HL-60/S4 treated with phorbol 12-myristate 13-acetate at 8.2 ng/mL for 4 days and 3 days (cell line): ENCODE results near the gene PSMD13.
"Not testable (repeated sequence)": the region's sequence is repeated elsewhere in the genome, so short reads cannot be mapped to it uniquely, and the experiment has no call there.

Experiments used
- in situ Hi-C: fragments of 300-500 bp; cut with MboI; formaldehyde crosslinking; loops from 2 replicates; pipeline ENCODE4 v1.15.0; 2022; ENCODE audit warnings: low sequenced_read_pairs

Gene PSMD13

DNA sequence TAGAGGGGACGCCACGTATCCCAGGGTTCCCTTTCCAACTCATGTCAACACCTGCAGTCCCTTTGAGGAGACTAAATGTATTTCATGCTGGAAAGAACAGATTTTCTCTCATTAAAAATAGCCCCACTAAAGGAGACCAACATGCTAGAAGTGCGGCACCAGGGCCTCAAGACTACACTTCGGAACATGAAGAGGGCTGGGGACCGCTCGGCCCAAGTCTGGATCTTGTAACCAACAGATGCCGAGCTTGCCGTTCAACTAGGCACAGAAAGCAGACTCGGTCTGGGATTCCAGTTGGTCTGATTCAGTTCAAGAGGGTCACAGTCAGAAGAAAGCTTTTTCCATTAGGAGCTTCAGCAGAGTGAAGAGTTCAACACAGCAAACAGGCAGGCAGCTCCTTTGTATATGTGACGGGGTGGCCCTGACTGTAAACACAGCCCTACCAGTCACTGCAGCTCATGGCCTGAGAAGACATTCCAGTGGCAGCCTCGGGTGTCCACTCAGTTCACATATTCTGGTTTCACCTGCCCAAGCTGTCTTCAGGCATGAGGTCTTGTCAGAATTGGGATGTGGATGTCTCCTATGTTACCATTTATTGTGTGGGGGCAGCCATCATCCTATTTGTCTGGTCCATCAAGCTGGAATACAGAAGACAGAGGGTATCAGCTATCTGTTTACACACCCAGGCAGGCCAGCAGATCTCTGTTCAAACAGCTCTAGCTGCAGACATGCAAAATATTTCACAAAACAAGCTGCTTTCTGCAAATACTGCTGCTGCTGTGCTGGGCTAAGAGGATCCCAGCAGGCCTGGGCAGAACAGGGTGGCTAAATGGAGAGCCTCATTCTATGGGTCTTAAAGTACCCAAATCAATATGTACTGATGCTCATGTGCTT is 20.4 kb upstream of the PSMD13 start:
- in situ Hi-C loops = no loop called here

DNA sequence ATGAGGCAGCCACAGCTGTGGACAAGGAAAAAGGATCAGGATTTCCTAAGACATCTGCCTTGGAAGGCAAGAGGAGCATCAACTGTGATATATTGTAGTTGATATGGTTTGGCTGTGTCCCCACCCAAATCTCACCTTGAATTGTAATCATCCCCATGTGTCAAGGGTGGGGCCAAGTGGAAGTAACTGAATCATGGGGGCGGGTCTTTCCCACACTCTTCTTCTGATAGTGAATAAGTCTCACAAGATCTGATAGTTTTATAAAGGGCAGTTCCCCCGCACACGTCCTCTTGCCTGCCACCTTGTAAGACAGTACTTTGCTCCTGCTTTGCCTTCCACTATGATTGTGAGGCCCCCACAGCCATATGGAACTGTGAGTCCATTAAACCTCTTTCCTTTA is 19.1 kb upstream of the PSMD13 start:
- in situ Hi-C loops = no loop called here

DNA sequence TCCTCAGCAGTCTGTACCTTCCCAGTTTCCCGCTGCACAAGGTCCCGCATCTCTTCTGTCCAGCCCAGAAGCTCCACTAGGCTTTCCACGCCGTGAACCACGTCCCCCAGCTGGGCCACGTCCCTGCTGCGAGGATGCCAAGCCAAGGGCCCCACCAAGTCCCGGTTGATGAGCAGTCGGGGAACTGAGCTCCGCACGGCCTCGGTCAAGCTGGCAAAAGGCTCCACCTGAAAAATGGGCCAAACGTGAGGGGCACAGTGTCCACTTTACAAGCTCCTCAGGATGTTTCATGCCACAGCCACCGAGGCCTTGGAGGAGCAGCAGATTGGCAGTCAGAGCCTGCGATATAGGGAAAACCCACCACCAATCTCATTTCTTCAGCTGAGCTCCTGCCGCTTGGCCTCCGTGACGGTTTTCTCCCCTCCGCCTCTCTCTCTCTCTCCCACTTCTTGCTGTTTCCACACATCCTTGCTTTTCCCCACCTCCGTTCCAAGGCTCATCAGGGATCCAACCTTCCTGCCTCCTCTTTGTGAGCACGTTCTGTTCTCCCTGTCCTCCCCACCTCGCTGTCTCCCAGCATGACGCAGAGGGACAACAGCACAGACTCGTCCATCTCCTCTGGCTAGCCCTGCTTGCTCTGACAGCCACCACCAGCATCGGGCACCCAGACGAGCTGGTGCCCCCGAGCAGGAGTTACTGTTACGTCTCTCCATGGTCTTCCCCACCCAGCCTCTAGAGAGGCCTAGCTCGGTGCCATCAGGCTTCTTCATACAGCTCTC is 17.8 kb upstream of the PSMD13 start:
- in situ Hi-C loops = no loop called here

DNA sequence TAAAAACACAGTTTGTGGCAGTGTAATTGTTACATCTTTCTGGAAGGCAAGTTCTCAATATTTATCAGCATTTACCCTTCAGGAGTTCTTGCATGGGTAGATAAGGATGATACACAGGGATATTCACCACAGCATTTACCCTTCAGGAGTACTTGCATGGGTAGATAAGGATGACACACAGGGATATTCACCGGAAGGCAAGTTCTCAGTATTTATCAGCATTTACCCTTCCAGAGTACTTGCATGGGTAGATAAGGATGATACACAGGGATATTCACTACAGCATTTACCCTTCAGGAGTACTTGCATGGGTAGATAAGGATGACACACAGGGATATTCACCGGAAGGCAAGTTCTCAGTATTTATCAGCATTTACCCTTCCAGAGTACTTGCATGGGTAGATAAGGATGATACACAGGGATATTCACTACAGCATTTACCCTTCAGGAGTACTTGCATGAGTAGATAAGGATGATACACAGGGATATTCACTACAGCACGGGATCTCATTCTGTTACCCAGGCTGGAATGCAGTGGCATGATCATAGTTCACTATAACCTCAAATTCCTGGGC is 16.0 kb upstream of the PSMD13 start:
- in situ Hi-C loops = not testable (repeated sequence)

GRCh38 chr11:221539-221938 is 15.2 kb upstream of the PSMD13 start:
- in situ Hi-C loops = no loop called here

DNA sequence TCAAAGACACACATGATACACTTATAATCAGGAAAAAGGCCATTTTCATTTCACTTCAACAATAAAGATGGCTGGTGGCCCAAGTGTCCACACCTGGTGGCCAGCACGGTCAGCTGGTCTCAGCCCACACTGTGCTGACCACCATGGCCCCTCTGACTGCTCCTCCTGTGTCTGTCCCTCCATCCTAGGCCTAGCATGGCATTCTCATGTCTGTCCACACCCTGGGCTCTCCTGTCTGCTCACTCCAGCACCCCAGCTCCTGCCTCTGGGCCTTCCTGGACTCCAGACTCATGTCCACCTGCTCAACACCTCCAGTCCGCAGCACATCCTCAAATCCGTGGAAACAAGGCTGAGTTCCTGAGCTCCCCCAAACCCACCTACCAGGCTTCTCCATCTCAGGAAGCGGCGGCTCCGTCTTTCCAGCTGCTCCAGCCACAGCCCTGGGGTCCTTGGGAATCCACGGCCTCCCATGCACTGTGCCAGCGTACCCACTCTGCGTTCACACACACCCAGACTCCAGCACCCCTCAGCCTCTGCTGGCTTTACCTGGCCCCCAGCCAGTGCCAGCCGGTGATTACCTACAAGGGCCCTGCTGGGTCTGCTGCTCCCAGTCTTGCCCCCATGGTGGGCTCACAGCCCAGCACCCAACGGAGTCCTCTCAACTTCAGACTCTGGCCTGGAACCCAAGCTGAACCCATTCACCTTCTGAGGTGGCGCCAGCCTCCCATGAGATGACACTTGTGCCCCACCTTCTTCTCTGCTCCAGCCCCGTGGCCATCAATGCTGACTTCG is 14.6 kb upstream of the PSMD13 start:
- in situ Hi-C loops = no loop called here

DNA sequence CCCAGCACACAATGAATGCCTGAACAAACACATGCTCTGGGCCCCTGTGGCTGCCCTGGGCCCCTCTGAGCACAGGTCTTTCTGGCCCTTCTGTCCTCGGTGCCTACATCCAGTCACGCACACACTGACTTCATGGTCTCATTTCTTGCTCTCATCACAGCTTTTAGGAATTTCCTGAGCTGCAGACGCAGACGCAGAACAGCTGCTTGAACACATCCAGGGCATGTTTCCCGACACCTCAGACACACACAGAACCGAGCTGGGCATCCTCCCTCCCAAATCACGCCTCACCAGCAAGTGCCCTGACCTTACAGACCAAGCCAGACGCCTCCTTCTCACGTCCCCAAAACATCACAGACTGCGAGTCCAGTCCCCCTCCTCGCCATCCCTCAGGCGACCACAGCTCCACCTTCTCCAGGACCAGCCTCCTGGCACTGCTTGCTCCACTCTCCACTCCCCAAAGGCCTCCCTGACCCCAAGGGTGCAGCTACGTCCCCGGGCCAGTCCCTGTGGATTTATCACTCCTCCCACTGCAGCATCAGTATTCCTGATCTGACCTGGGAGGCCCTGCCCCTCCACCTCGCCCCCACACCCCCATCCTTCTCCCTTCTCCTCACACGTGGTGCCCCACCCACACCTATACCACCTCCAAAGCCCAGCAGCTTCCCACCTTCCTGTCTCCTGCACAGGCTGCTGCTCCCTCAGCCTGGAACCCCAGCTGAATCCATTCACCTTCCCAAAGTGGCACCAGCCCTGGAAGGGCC is 13.6 kb upstream of the PSMD13 start:
- in situ Hi-C loops = no loop called here

DNA sequence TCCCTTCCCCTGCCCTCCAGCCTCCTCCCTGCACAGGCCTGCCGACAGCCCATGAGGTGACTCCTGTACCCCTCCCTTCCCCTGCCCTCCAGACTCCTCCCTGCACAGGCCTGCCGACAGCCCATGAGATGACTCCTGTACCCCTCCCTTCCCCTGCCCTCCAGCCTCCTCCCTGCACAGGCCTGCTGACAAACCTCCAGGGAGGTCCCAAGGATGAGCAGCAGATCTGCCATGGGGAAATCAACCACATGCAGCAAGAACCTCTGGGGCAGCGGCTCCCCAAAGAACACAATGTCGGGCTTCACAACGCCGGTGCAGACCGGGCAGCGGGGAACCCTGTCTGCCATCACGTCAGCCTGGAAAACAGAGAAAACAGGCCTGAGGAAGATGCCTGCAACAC is 12.9 kb upstream of the PSMD13 start:
- in situ Hi-C loops = no loop called here

- in situ Hi-C loops = no loop called here
These were observed 12.4 kb upstream of the PSMD13 start for GRCh38 chr11:224424-224823.

DNA sequence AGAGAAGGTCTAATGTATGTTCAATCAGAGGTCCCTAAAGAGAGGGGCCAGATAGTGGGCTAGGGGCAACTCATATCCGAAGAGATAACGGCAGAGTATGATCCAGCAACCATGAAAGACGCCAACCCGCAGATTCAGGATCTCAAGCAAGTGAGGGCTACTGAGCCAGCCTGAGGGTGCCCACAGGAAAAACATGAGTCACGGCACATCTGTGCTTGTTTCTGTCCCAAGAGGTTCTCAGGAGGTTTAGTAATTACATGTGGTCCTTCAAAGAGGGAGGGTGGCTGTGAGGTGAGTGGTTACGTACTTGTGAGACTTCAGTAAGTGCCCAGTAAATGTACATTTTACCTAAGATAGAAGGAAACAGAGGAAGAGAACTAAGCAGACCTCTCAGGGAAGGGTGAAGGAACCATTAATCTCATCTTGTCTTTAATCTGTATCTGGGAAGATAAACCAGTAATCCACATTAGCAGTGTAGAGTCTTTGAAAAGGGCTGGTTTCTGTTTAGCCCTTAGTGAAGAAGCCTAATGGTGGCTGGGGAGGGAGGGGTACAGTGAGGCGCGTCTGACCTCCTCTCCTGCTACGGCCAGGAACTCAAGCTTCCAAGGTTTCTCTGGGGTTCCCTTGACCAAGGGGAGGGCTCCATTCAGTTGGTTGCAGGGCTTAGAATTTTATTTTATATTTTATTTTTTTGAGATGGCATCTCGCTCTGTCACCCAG is 10.9 kb upstream of the PSMD13 start:
- in situ Hi-C loops = no loop called here

DNA sequence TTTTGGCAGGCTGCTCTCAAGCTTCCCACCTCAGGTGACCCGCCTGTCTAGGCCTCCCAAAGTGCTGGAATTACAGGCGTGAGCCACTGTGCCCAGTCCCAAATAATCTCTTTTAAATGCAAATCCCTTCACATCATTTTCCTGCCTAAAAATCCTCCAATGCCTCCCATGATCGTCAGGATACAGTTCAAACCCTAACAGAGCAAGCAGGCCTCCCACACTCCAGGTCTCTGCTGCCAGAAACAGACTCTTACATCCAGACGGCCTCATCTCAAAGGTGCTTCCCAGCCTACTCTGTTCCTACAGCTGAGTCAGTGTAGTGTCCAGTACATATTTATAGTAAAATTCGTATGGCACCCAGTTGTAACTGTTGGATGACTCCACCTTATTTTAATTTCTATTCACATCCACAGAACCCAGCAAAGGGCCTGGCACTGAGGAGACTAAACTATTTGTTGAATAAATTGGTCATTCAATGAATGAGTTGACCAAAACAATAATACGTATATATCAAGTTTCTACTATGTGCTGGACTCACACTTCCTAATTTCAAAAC is 8.9 kb upstream of the PSMD13 start:
- in situ Hi-C loops = no loop called here

GRCh38 chr11:230431-230830 is 6.3 kb upstream of the PSMD13 start:
- in situ Hi-C loops = no loop called here

DNA sequence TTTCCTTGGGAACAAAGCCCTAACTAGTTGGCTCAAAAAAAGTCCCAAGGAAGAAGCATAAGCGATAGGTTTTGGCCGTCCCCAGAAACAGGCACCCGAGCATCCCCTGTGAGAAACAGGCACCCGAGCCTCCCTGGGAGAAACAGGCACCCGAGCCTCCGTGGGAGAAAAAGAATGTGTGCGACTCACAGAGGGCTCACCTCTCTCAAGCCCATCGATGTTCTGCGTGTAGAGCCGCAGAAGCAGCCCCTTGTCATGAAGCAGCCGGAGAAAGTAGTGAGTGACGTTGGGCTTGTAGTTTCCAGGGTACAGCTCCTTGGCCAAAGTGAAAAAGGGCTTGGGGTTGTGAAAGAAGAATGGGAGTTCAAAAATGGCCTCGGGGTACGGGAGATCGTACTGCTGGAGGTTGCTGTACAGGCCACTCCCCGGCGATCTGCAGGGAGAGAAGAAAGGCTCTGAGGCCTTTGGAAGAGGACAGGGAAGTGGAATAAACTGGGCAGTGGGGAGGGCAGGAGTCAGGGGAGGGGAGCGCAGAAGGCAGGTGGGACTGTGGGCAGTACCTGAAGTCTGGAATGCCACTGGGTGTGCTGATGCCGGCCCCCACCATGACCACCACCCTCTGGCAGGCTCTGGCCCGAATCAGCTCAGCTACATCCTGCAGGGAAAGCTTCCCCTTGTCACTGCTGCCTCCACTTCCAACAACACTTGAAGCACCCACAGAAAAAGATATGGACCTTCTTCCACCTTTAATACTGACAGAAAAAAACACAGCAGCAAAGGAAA is 3.8 kb upstream of the PSMD13 start:
- in situ Hi-C loops = no loop called here

DNA sequence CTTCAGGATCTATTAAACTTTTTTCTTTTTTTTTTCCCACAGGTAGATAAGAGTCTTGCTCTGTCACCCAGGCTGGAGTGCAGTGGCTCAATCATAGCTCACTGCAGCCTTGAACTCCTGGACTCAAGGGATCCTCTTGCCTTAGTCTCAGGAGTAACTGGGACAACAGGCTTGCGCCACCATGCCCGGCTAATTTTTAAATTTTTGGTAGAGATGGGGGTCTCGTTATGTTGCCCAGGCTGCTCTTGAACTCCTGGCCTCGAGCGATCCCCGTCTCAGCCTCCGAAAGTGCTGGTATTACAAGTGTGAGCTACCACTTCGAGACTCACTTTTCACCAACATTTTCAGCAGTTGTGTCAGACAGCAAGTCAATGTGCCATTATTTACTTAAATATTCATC is 1.6 kb upstream of the PSMD13 start:
- in situ Hi-C loops = no loop called here

- in situ Hi-C loops = no loop called here
These were observed 1.2 kb upstream of the PSMD13 start for GRCh38 chr11:235609-235996.

DNA sequence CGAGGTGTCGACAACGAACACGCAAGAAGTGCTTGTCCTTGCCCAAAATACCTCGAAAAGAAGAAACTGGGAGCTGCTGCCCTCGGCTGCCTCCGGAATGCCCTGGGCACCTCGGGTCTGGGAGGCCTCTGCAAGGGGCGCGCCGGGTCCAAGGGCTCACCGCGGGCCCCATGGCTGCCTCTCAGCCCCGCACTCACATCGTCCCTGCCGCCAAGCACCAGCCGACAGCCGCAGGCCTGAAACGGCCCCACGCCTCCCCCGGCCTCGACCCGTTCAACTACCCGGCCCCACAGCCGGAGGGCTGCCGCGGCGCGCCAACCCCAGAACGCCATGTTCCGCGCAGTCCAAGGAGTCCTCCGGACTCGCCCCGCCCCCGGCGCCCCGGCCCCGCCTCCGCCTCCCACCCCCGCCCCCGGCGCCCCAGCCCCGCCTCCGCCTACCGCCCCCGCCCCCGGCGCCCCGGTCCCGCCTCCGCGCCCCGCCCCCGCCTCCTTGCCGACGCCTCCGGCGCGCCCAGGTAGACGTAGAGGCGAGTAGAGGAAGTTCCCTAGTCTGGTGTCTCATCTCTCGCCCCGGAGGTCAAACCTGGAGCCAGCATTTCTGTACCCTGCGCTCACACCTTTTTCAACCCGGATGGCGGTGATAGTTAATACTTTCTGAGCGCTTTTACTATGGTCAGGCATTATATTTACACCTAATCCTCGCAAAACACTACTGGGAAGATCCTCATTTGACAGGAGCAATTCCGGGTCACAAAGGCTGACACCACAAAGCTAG is 591 bp upstream of the PSMD13 start, which contains the start of gene SIRT3:
Gene SIRT3 (minus strand): TSS at position 346 of the 777 bp plus-strand sequence. CDS start 14 bp downstream, at position 332.
- in situ Hi-C loops = no loop called here

GRCh38 chr11:238346-238745 is 1.6 kb downstream of the PSMD13 start:
- in situ Hi-C loops = not testable (repeated sequence)

GRCh38 chr11:240315-240714 is 3.5 kb downstream of the PSMD13 start:
- in situ Hi-C loops = no loop called here
